IMR-90 (cell line): ENCODE measurements around the gene HYAL4. TPM values are rescaled to one million over a fixed set of nuclear protein-coding genes. Genes with fewer than 3 reads are reported as not detected.

Source experiments
- ATAC-seq: fragments of 200-7000 bp; cut with Tn5 transposase; 2 replicates; pipeline ENCODE4 v1.9.1; 2020; ENCODE audit warnings: low read depth, mild to moderate bottlenecking, moderate library complexity
- BruUV-seq: library from RNA; stranded (reverse); fragments of 400-500 nt; replicated peaks from 2 replicates; lab custom pipeline; 2021; lab: Mats Ljungman, UMichigan
- CTCF ChIA-PET: fragments of 300-600 bp; formaldehyde crosslinking; extraction: SDS; loops from one replicate; lab custom pipeline; 2021; ENCODE audit warnings: antibody characterized with exemption; lab: Yijun Ruan, JAX
- POLR2A ChIA-PET: fragments of 300-600 bp; sonication (Branson Sonifier 250); formaldehyde crosslinking; loops from one replicate; lab custom pipeline; 2022; ENCODE audit warnings: antibody characterized with exemption; ENCODE audit not compliant: unreplicated experiment; lab: Charles Lee
- DNase-seq: peaks from one replicate; pipeline ENCODE4 v3.0.0; 2013
- H2AFZ ChIP-seq: replicated peaks from 2 replicates; pipeline ENCODE3; 2013; ENCODE audit warnings: low read length, mild to moderate bottlenecking; ENCODE audit not compliant: poor library complexity
- H2AK5ac ChIP-seq: 2 replicates; pipeline ENCODE4 v1.6.1; 2013; ENCODE audit warnings: low read depth, low read length, inconsistent platforms
- H2AK9ac ChIP-seq: replicated peaks from 2 replicates; pipeline ENCODE3; 2013; ENCODE audit warnings: mild to moderate bottlenecking, low read depth, low read length, moderate library complexity; ENCODE audit not compliant: poor library complexity
- H2BK120ac ChIP-seq: 2 replicates; pipeline ENCODE4 v1.6.1; 2013; ENCODE audit warnings: low read depth, low read length, inconsistent platforms
- H2BK15ac ChIP-seq: 3 replicates; pipeline ENCODE4 v1.6.1; 2013; ENCODE audit warnings: low read depth, low read length, inconsistent platforms
- H2BK20ac ChIP-seq: 2 replicates; pipeline ENCODE4 v1.6.1; 2013; ENCODE audit warnings: low read depth, mild to moderate bottlenecking, inconsistent platforms, low read length, moderate library complexity
- H2BK5ac ChIP-seq: 2 replicates; pipeline ENCODE4 v1.6.1; 2013; ENCODE audit warnings: mild to moderate bottlenecking, low read depth, low read length, inconsistent platforms; ENCODE audit not compliant: poor library complexity, severe bottlenecking
- H3K14ac ChIP-seq: replicated peaks from 2 replicates; pipeline ENCODE4 v1.6.1; 2013; ENCODE audit warnings: low read depth, low read length, inconsistent platforms
- H3K18ac ChIP-seq: 2 replicates; pipeline ENCODE4 v1.6.1; 2013; ENCODE audit warnings: low read depth, low read length, control low read depth
- H3K23ac ChIP-seq: 2 replicates; pipeline ENCODE4 v1.6.1; 2013; ENCODE audit warnings: low read depth, low read length, inconsistent platforms
- H3K27ac ChIP-seq: 2 replicates; pipeline ENCODE4 v1.5.1; 2013; ENCODE audit warnings: mild to moderate bottlenecking, control low read depth, low read length; ENCODE audit not compliant: insufficient read depth
- H3K27me3 ChIP-seq: 2 replicates; pipeline ENCODE4 v1.6.1; 2013; ENCODE audit warnings: low read length; ENCODE audit not compliant: control insufficient read depth, insufficient read depth
- H3K36me3 ChIP-seq: 2 replicates; pipeline ENCODE4 v1.6.1; 2013; ENCODE audit warnings: low read length, mixed read lengths; ENCODE audit not compliant: control insufficient read depth, insufficient read depth
- H3K4ac ChIP-seq: 2 replicates; pipeline ENCODE4 v1.6.1; 2013; ENCODE audit warnings: low read depth, low read length, inconsistent platforms
- H3K4me1 ChIP-seq: 2 replicates; pipeline ENCODE4 v1.6.1; 2013; ENCODE audit warnings: low read length, mixed read lengths; ENCODE audit not compliant: control insufficient read depth, insufficient read depth
- H3K4me2 ChIP-seq: 2 replicates; pipeline ENCODE4 v1.6.1; 2013; ENCODE audit warnings: low read depth, mild to moderate bottlenecking, control low read depth, low read length, moderate library complexity
- H3K4me3 ChIP-seq: 2 replicates; pipeline ENCODE4 v1.5.1; 2013; ENCODE audit warnings: low read depth, mild to moderate bottlenecking, control low read depth, low read length, moderate library complexity; ENCODE audit not compliant: insufficient read depth
- H3K56ac ChIP-seq: 2 replicates; pipeline ENCODE4 v1.6.1; 2013; ENCODE audit warnings: low read length, inconsistent platforms; ENCODE audit not compliant: insufficient read depth; ENCODE audit errors: extremely low read depth
- H3K79me1 ChIP-seq, 2 experiments: 2 replicates each; pipeline ENCODE4 v1.6.1; 2013; ENCODE audit warnings: low read length in 2 of 2, inconsistent platforms in 1 of 2, low read depth in 1 of 2
- H3K9ac ChIP-seq: 2 replicates; pipeline ENCODE4 v1.6.1; 2013; ENCODE audit warnings: low read depth, low read length, control low read depth
- H3K9me1 ChIP-seq: 2 replicates; pipeline ENCODE4 v1.6.1; 2013; ENCODE audit warnings: low read length, inconsistent platforms; ENCODE audit not compliant: insufficient read depth
- H3K9me3 ChIP-seq: 2 replicates; pipeline ENCODE4 v1.6.1; 2013; ENCODE audit warnings: low read length; ENCODE audit not compliant: control insufficient read depth, insufficient read depth
- H4K20me1 ChIP-seq: 2 replicates; pipeline ENCODE4 v1.6.1; 2013; ENCODE audit warnings: low read length, inconsistent platforms; ENCODE audit not compliant: insufficient read depth
- H4K5ac ChIP-seq: 2 replicates; pipeline ENCODE4 v1.6.1; 2013; ENCODE audit warnings: mild to moderate bottlenecking, low read depth, low read length, control low read depth
- H4K8ac ChIP-seq, 2 experiments: 2 replicates each; pipeline ENCODE4 v1.6.1; 2013; ENCODE audit warnings: low read depth in 2 of 2, low read length in 2 of 2, control low read depth in 1 of 2, inconsistent platforms in 1 of 2
- H4K91ac ChIP-seq: 2 replicates; pipeline ENCODE4 v1.6.1; 2013; ENCODE audit warnings: low read depth, low read length, inconsistent platforms; ENCODE audit not compliant: insufficient read depth
- BHLHE40 ChIP-seq: fragments of 150-350 bp; IDR thresholded peaks from 2 replicates; pipeline ENCODE4 v1.6.1; 2016; ENCODE audit warnings: mild to moderate bottlenecking, low read depth, low read length
- SMC3 ChIP-seq: fragments of 150-350 bp; IDR thresholded peaks from 2 replicates; pipeline ENCODE4 v1.6.1; 2016; ENCODE audit warnings: low read depth, mild to moderate bottlenecking, antibody characterized with exemption, low read length, moderate library complexity
- dilution Hi-C: fragments of 300-500 bp; cut with HindIII; formaldehyde crosslinking; loops from one replicate; pipeline ENCODE4 v1.14.3; 2018; ENCODE audit warnings: low sequenced_read_pairs; ENCODE audit not compliant: unreplicated experiment
- in situ Hi-C: fragments of 300-500 bp; cut with MboI; formaldehyde crosslinking; loops from 3 replicates; pipeline ENCODE4 v1.14.3; 2019; ENCODE audit warnings: low sequenced_read_pairs, inconsistent platforms, mixed read lengths
- intact Hi-C: fragments of 100-400 bp; cut with micrococcal nuclease; formaldehyde crosslinking; loops from 2 replicates; pipeline ENCODE4 v1.10.0; 2022
- polyA plus RNA-seq, 3 experiments: library from polyadenylated mRNA; depleted of rRNA; stranded (reverse); fragments of >200 nt; gene quantifications; 2 replicates each; pipeline ENCODE4 v1.2.3, GENCODE V29; 2012; ENCODE audit warnings: low replicate concordance in 1 of 3
- total RNA-seq: library from RNA; depleted of rRNA; stranded (reverse); fragments of >200 nt; gene quantifications from 2 replicates; pipeline ENCODE4 v1.2.3, GENCODE V29; 2012

Gene HYAL4
- total and polyA plus RNA-seq, 2 of the 4 experiments (the other 2 are of a cell fraction) = not detected

GRCh38 chr7:123905714-123906113, 60.7 kb downstream of the HYAL4 start:
- BruUV-seq = no TSS peak
- H3K56ac ChIP-seq = no peak overlapping the region
- no peak overlapping the region for H3K14ac ChIP-seq
- no peak overlapping the region for H3K4ac ChIP-seq
- H4K20me1 ChIP-seq = no peaks in the 10 kb centered on the region
- H2BK15ac ChIP-seq = no peak overlapping the region
- H4K5ac ChIP-seq = no peak overlapping the region
- dilution Hi-C loops (no loop called here), intact Hi-C loops (no loop called here), in situ Hi-C loops (no loop called here)
- H2AK9ac ChIP-seq = no peak overlapping the region
- H3K4me1 ChIP-seq = no peaks in the 10 kb centered on the region
- H3K4me3 ChIP-seq = no peak overlapping the region
- TF ChIP-seq BHLHE40 (no peak), SMC3 (no peak)
- no peak overlapping the region for H3K4me2 ChIP-seq
- no peak overlapping the region for H3K18ac ChIP-seq
- no peak overlapping the region for H3K9ac ChIP-seq
- H2AFZ ChIP-seq = no peak overlapping the region
- no peaks in the 10 kb centered on the region for H3K27me3 ChIP-seq
- no peaks in the 10 kb centered on the region for H3K9me1 ChIP-seq
- H2BK5ac ChIP-seq = no peak overlapping the region
- ChIA-PET POLR2A (no interaction called here), CTCF (no interaction called here)
- H2BK120ac ChIP-seq = no peak overlapping the region
- H3K27ac ChIP-seq = no peak overlapping the region
- no peak for ATAC-seq
- H3K9me3 ChIP-seq = no peaks in the 10 kb centered on the region
- no peak overlapping the region for H4K91ac ChIP-seq
- no peak for DNase-seq
- H2BK20ac ChIP-seq = no peak overlapping the region
- no peaks in the 10 kb centered on the region for H3K36me3 ChIP-seq
- H4K8ac ChIP-seq = no peak overlapping the region
- H2AK5ac ChIP-seq = no peak overlapping the region
- no peaks in the 10 kb centered on the region for H3K79me1 ChIP-seq
- H3K23ac ChIP-seq = no peak overlapping the region
